OCI-LY3 (cell line): ENCODE data around the gene U2AF1.
"Not testable (repeated sequence)": the region's sequence is repeated elsewhere in the genome, so short reads cannot be mapped to it uniquely, and the experiment has no call there.

Experiments
- H2AFZ ChIP-seq: fragments of 200-600, 300-600 bp; shearing (Covaris generic); 2 replicates; pipeline ENCODE4 v1.6.0; 2014; ENCODE audit warnings: antibody characterized with exemption, low read depth, low read length
- H3K27ac ChIP-seq: fragments of 200-600, 300-600 bp; sonication (generic); 2 replicates; pipeline ENCODE4 v1.5.1; 2014; ENCODE audit warnings: mild to moderate bottlenecking, low read length, moderate library complexity, mixed read lengths
- H3K27me3 ChIP-seq: fragments of 200-600, 300-600 bp; sonication (generic); 2 replicates; pipeline ENCODE4 v1.6.1; 2014; ENCODE audit warnings: low read depth, low read length, mixed read lengths
- H3K36me3 ChIP-seq: fragments of 200-600, 300-600 bp; sonication (generic); replicated peaks from 2 replicates; pipeline ENCODE3; 2014; ENCODE audit warnings: low read depth, low read length, mixed read lengths
- H3K4me1 ChIP-seq: fragments of 300-600, 200-600 bp; sonication (generic); 2 replicates; pipeline ENCODE4 v1.6.1; 2014; ENCODE audit warnings: low read length, mixed read lengths
- H3K4me2 ChIP-seq: fragments of 200-600, 300-600 bp; sonication (generic); 2 replicates; pipeline ENCODE4 v1.6.1; 2014; ENCODE audit warnings: low read length, mixed read lengths
- H3K4me3 ChIP-seq: fragments of 300-600, 200-600 bp; sonication (generic); 2 replicates; pipeline ENCODE4 v1.5.1; 2014; ENCODE audit warnings: antibody characterized with exemption, mild to moderate bottlenecking, low read length, moderate library complexity
- H3K79me2 ChIP-seq: fragments of 300-600, 200-600 bp; shearing (Covaris generic); 2 replicates; pipeline ENCODE4 v1.6.1; 2014; ENCODE audit warnings: mild to moderate bottlenecking, low read length, mixed read lengths
- H3K9ac ChIP-seq: fragments of 300-600, 200-600 bp; shearing (Covaris generic); 2 replicates; pipeline ENCODE4 v1.6.0; 2014; ENCODE audit warnings: mild to moderate bottlenecking, low read length, moderate library complexity
- H3K9me3 ChIP-seq: fragments of 200-600, 300-600 bp; shearing (Covaris generic); 2 replicates; pipeline ENCODE4 v1.6.1; 2014; ENCODE audit warnings: low read length, mixed read lengths; ENCODE audit not compliant: insufficient read depth
- H4K20me1 ChIP-seq: fragments of 200-600, 300-600 bp; sonication (generic); 2 replicates; pipeline ENCODE4 v1.6.1; 2016; ENCODE audit warnings: low read length, mixed read lengths; ENCODE audit not compliant: insufficient read depth

The U2AF1 gene, protein sequence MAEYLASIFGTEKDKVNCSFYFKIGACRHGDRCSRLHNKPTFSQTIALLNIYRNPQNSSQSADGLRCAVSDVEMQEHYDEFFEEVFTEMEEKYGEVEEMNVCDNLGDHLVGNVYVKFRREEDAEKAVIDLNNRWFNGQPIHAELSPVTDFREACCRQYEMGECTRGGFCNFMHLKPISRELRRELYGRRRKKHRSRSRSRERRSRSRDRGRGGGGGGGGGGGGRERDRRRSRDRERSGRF

DNA sequence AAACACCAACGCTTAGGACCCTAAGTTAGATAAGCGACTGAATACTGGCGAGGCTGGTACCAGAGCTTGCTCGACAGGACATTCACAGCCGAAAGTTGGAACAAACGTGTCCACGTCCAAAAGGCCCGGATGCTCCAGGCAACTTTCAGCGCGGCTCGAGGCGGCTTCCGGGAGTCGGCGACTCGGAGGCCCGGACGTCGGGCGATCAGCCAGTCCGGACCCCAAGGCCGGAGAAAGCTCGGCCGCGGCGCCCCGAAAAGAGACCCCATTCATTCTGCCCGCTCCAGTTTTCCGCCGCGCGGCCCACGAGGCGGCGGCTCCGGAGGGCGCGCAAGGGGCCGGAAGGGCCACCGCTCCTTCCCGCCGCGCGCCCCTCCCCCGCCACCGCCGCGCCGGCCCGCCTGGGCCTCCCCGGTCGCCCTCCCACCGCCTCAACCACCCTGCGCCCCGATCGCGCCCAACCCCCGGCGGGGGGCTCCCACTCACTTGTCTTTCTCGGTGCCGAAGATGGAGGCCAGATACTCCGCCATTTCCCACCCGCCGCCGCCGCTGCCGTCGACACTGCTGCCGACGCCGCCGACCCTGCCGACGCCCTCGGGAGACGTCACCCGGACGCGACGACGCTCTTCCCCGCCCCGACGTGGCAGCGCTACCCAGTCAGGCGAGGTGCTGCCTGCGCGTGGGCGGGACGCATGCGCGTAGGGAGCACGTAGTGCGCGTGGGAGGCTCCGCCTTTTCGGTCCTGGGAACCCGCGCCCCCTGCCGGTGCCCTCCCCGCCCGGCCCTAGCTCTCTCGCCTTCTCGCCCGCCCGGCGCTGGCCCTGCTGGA lies at the start of gene U2AF1:
Gene U2AF1 (minus strand): TSS at position 606 of the 829 bp plus-strand sequence. CDS start 76 bp downstream, at position 530.
- H3K79me2 ChIP-seq, H3K27ac ChIP-seq, H2AFZ ChIP-seq, H3K4me1 ChIP-seq, H3K27me3 ChIP-seq, H3K36me3 ChIP-seq, H3K9me3 ChIP-seq, H4K20me1 ChIP-seq, H3K4me2 ChIP-seq: not testable (repeated sequence)
- H3K9ac ChIP-seq, result peak within 1 kb of the TSS; percentile 43; the same call in 1 of the 2 replicates
- peak within 1 kb of the TSS; percentile 68 for H3K4me3 ChIP-seq

DNA sequence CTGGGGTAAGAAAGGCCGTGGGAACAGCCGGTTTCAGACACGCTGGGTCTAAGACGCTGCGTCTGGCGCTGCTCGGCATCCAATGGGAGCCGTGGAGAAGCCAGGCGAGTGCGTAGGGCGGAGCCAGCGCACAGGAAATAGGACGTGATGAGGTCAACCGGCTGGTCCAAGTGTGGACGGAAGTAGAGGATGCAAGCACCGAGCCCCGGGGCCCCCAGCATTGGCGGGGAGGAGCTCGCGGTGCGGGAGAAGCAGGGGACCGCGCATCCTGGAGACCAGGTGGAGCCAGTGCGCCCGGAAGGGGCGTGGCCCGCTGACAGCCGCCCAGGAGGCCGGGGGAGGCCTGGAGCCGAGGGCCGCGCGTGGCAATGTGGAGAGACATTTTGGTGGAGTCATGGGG lies 46.2 kb upstream of the U2AF1 start:
- H3K9me3 ChIP-seq, result not testable (repeated sequence)

DNA sequence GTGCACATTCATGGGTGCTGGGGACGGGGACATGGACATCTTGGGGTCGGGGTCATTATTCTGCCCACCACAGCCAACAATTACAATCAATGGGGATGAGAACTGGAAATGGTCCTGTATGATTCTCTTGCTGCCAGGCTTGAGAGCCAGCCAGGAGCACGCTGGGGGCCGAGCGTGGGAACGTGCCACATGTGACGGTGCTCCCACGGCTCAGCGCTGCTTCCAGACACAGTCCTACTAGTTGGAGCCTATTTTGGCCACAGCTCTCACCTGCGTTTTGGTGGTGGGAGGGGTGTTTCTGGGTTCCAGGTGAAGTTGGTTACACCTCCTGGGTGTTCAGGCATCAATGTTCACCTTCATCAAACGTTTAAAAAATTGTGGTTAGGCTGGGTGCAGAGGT lies 42.0 kb upstream of the U2AF1 start:
- not testable (repeated sequence) for H3K79me2 ChIP-seq, H3K4me2 ChIP-seq, H3K4me3 ChIP-seq, H3K9me3 ChIP-seq, H3K27ac ChIP-seq, H3K27me3 ChIP-seq, H3K4me1 ChIP-seq, H4K20me1 ChIP-seq, H3K9ac ChIP-seq, H2AFZ ChIP-seq, H3K36me3 ChIP-seq

More for the DNA sequence above, 46.2 kb upstream of the U2AF1 start:
- not testable (repeated sequence) for H3K36me3 ChIP-seq, H4K20me1 ChIP-seq, H3K4me1 ChIP-seq, H3K4me2 ChIP-seq, H3K4me3 ChIP-seq, H3K27me3 ChIP-seq, H3K79me2 ChIP-seq, H3K27ac ChIP-seq, H3K9ac ChIP-seq, H2AFZ ChIP-seq

DNA sequence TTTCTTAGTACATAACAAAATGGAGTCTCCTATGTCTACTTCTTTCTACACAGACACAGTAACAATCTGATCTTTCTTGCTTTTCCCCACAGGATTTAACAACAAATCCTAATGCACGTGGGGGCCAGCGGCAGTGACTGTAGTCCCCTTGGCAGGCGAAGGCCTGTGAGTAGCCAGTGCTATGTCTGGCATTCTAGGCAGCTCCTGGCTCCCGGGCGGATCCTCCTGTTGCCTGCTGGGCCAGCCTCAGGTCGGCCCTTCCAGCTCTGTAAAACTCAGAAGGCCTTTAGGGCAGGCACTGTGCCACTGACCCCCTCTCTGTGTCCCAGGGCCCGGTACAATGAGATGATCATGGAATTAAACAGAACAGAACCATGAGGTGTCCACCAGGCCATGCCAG lies 40.6 kb upstream of the U2AF1 start:
- not testable (repeated sequence) for H4K20me1 ChIP-seq, H3K9me3 ChIP-seq, H3K4me2 ChIP-seq, H3K36me3 ChIP-seq, H3K9ac ChIP-seq, H2AFZ ChIP-seq, H3K27ac ChIP-seq, H3K4me1 ChIP-seq, H3K79me2 ChIP-seq, H3K4me3 ChIP-seq, H3K27me3 ChIP-seq

DNA sequence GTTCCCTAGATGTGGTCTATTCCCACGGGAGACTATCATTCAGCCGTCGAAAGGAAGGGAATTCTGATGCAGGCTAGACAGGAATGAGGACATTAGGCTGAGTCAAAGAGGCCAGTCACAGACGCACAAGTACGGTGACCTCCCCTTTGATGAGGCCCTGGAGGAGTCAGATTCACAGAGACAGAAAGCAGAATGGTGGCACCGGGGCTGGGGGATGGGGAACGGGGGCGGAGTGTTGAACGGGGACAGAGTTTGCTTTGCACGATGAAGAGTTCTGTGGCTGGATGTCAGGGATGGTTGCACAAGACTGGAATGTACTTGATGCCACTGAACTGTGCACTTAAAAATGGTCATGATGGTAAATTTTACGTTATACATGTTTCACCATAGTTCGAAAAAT lies 39.3 kb upstream of the U2AF1 start:
- not testable (repeated sequence) for H3K27me3 ChIP-seq, H3K9ac ChIP-seq, H2AFZ ChIP-seq, H3K27ac ChIP-seq, H3K4me1 ChIP-seq, H3K9me3 ChIP-seq, H3K36me3 ChIP-seq, H3K79me2 ChIP-seq, H3K4me3 ChIP-seq, H4K20me1 ChIP-seq, H3K4me2 ChIP-seq

DNA sequence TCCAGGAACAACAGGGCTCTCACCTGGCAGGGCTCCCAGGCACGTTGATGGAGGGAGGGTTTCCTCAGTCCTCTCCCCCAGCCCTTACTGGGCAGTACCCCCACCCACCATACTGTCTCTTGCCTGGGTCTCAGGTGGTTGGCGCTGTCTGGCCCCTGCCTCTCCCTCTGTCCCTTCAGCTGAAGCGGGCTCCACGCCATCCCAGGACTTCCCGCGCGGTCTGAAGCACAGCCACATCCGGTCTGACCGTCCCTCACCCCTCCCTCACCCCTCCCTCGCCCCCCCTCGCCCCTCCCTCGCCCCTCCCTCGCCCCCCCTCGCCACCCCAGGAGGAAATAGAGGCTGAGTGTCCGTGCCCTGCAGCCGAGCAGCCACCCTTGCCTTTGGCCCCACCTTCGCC lies 34.0 kb upstream of the U2AF1 start:
- not testable (repeated sequence) for H3K79me2 ChIP-seq, H4K20me1 ChIP-seq, H2AFZ ChIP-seq, H3K4me1 ChIP-seq, H3K9me3 ChIP-seq, H3K27ac ChIP-seq, H3K36me3 ChIP-seq, H3K4me2 ChIP-seq, H3K4me3 ChIP-seq, H3K9ac ChIP-seq, H3K27me3 ChIP-seq

DNA sequence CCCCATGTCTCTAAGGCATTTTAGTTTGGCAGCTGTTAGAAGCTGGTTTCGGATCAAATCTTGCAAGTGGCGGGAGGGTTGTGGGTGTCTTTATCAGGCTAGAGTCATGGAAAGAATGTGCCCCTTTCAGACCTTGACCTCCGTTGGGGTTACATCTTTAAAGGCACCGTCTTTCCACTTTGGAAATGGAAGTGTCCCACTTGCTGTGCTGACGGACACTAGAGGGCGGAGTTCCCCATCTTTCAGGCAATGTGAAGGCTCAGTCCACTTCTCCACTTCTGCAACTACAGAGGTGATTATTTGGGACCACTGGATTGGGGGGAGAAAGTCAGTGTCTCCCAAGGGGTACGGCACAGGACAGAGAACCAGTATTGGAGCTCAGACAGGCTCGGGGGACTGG lies 31.6 kb upstream of the U2AF1 start:
- H2AFZ ChIP-seq, H3K4me2 ChIP-seq, H3K4me1 ChIP-seq, H3K79me2 ChIP-seq, H3K4me3 ChIP-seq, H3K36me3 ChIP-seq, H3K27me3 ChIP-seq, H3K9ac ChIP-seq, H3K27ac ChIP-seq, H4K20me1 ChIP-seq, H3K9me3 ChIP-seq: not testable (repeated sequence)

DNA sequence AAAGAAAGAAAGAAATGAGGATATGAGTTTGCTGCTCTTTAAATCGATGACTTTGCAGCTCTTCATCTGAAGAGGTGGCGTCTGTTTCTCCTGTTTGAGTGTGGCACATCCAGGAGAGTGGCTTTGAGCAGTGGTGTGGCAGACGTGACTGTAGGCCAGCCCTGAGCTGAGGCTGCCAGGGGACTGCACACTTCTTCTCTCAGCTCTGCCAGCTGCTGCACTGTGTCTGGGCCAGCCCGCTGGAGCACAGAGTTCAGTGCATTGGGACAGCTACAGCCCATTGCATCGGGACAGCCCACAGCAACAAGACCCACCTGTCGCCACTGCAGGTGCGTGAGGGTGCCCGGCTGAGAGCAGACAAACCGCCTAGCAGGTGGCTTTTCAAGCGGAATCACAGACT lies 27.1 kb upstream of the U2AF1 start:
- not testable (repeated sequence) for H3K9me3 ChIP-seq

DNA sequence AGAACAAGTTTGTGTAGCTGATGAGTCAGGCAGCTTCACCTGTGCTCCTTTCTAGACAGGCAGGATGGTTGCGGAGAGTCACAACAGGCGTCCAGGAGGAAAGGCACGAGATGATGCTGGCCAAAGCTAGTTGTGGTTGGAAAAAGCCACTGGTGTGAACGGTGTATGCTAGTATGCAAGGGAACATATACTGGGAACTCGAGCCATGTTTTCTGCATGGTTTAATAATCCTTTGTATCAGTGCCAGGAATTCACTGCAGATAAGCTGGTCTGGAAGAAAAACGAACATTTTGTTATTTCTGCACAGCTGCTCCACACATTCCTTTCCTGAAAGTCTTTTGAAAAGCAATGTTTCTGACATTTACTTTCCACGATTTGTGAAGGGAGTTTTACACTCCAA lies 22.7 kb upstream of the U2AF1 start:
- not testable (repeated sequence) for H3K9me3 ChIP-seq, H3K4me2 ChIP-seq, H3K79me2 ChIP-seq, H3K4me1 ChIP-seq, H2AFZ ChIP-seq, H3K9ac ChIP-seq, H4K20me1 ChIP-seq, H3K4me3 ChIP-seq, H3K27me3 ChIP-seq, H3K27ac ChIP-seq, H3K36me3 ChIP-seq

More for the DNA sequence above, 27.1 kb upstream of the U2AF1 start:
- not testable (repeated sequence) for H2AFZ ChIP-seq, H3K4me1 ChIP-seq, H3K4me2 ChIP-seq, H3K27ac ChIP-seq, H3K4me3 ChIP-seq, H3K79me2 ChIP-seq, H3K9ac ChIP-seq, H3K36me3 ChIP-seq, H4K20me1 ChIP-seq, H3K27me3 ChIP-seq
